HUES48 (cell line): ENCODE data around the gene FFAR4.

Source experiments
- H3K27ac ChIP-seq: one replicate; pipeline ENCODE4 v1.7.0; 2013; ENCODE audit warnings: low read depth, low read length, inconsistent platforms
- H3K27me3 ChIP-seq: 2 replicates; pipeline ENCODE4 v1.6.1; 2013; ENCODE audit warnings: mild to moderate bottlenecking, low read length; ENCODE audit not compliant: control insufficient read depth, insufficient read depth
- H3K36me3 ChIP-seq: 2 replicates; pipeline ENCODE4 v1.6.1; 2013; ENCODE audit warnings: low read length; ENCODE audit not compliant: control insufficient read depth, insufficient read depth
- H3K4me1 ChIP-seq: 2 replicates; pipeline ENCODE4 v1.6.1; 2013; ENCODE audit warnings: mild to moderate bottlenecking, low read length; ENCODE audit not compliant: control insufficient read depth, insufficient read depth
- H3K4me3 ChIP-seq: 2 replicates; pipeline ENCODE4 v1.5.1; 2013; ENCODE audit warnings: mild to moderate bottlenecking, low read depth, low read length
- H3K9ac ChIP-seq: 2 replicates; pipeline ENCODE4 v1.6.1; 2013; ENCODE audit warnings: mild to moderate bottlenecking, low read depth, low read length, moderate library complexity
- H3K9me3 ChIP-seq: 2 replicates; pipeline ENCODE4 v1.6.1; 2013; ENCODE audit warnings: low read length; ENCODE audit not compliant: control insufficient read depth, insufficient read depth

Gene FFAR4

GRCh38 chr10:93600446-93601145, 34.1 kb downstream of the FFAR4 start:
- Histone ChIP-seq H3K36me3 (no peaks in the 10 kb centered on the region), H3K27ac (no peak overlapping the region), H3K27me3 (peaks cover 72% of the 10 kb centered on the region), H3K9ac (no peak overlapping the region), H3K4me3 (peak overlapping the region; percentile 61; the same call in 1 of the 2 replicates), H3K9me3 (no peaks in the 10 kb centered on the region), H3K4me1 (peaks cover 8% of the 10 kb centered on the region)

GRCh38 chr10:93601146-93601773, 34.8 kb downstream of the FFAR4 start, which contains the start of gene RBP4:
Gene RBP4, minus strand, starts transcription at chr10:93601235. Its CDS starts 207 bp downstream, at chr10:93601028.
- Histone ChIP-seq H3K9ac (no peak within 1 kb of the TSS), H3K36me3 (no peaks in the 10 kb centered on the region), H3K27ac (no peak within 1 kb of the TSS), H3K4me3 (peak within 1 kb of the TSS; percentile 61), H3K4me1 (peaks cover 8% of the 10 kb centered on the region), H3K27me3 (peaks cover 72% of the 10 kb centered on the region), H3K9me3 (no peaks in the 10 kb centered on the region)

- Histone ChIP-seq H3K36me3 (no peaks in the 10 kb centered on the region), H3K4me3 (peak overlapping the region; percentile 61), H3K9me3 (no peaks in the 10 kb centered on the region), H3K27ac (no peak overlapping the region), H3K27me3 (peaks cover 72% of the 10 kb centered on the region), H3K9ac (no peak overlapping the region), H3K4me1 (peaks cover 8% of the 10 kb centered on the region)
These were observed 35.3 kb downstream of the FFAR4 start for GRCh38 chr10:93601774-93602162.

- Histone ChIP-seq H3K9me3 (no peaks in the 10 kb centered on the region), H3K27me3 (peaks cover 67% of the 10 kb centered on the region), H3K9ac (no peak overlapping the region), H3K27ac (no peak overlapping the region), H3K4me1 (peaks cover 8% of the 10 kb centered on the region), H3K36me3 (no peaks in the 10 kb centered on the region), H3K4me3 (no peak overlapping the region)
These were observed 36.6 kb downstream of the FFAR4 start for GRCh38 chr10:93603023-93603422.

GRCh38 chr10:93604146-93604545, 37.7 kb downstream of the FFAR4 start:
- H3K27ac ChIP-seq: no peak overlapping the region
- no peak overlapping the region for H3K9ac ChIP-seq
- H3K4me3 ChIP-seq: no peak overlapping the region
- H3K36me3 ChIP-seq: no peaks in the 10 kb centered on the region
- H3K9me3 ChIP-seq: no peaks in the 10 kb centered on the region
- peaks cover 59% of the 10 kb centered on the region for H3K27me3 ChIP-seq
- peaks cover 8% of the 10 kb centered on the region for H3K4me1 ChIP-seq

GRCh38 chr10:93608421-93608820, 42.0 kb downstream of the FFAR4 start:
- Histone ChIP-seq H3K27me3 (peaks cover 16% of the 10 kb centered on the region), H3K9me3 (no peaks in the 10 kb centered on the region), H3K4me1 (no peaks in the 10 kb centered on the region), H3K27ac (no peak overlapping the region), H3K4me3 (no peak overlapping the region), H3K9ac (no peak overlapping the region), H3K36me3 (no peaks in the 10 kb centered on the region)

- Histone ChIP-seq H3K9ac (no peak within 1 kb of the TSS), H3K36me3 (no peaks in the 10 kb centered on the region), H3K4me3 (no peak within 1 kb of the TSS), H3K4me1 (0 out of 2 replicates have a peak, but pooled peaks cover 3% of the 10 kb centered on the region), H3K27me3 (no peaks in the 10 kb centered on the region), H3K9me3 (no peaks in the 10 kb centered on the region), H3K27ac (no peak within 1 kb of the TSS)
These were observed 45.8 kb downstream of the FFAR4 start, which contains the start of gene PDE6C for GRCh38 chr10:93612311-93612710. Gene PDE6C, plus strand, starts transcription at chr10:93612537. Its CDS starts 189 bp downstream, at chr10:93612726.

GRCh38 chr10:93613126-93613525, 46.7 kb downstream of the FFAR4 start:
- Histone ChIP-seq H3K4me3 (no peak overlapping the region), H3K4me1 (0 out of 2 replicates have a peak, but pooled peaks cover 4% of the 10 kb centered on the region), H3K27ac (no peak overlapping the region)

GRCh38 chr10:93614101-93614825, 47.8 kb downstream of the FFAR4 start:
- Histone ChIP-seq H3K4me1 (0 out of 2 replicates have a peak, but pooled peaks cover 4% of the 10 kb centered on the region), H3K27ac (no peak overlapping the region), H3K36me3 (no peaks in the 10 kb centered on the region), H3K27me3 (no peaks in the 10 kb centered on the region), H3K9me3 (no peaks in the 10 kb centered on the region), H3K4me3 (no peak overlapping the region), H3K9ac (no peak overlapping the region)

More at GRCh38 chr10:93613126-93613525, 46.7 kb downstream of the FFAR4 start:
- no peak overlapping the region for H3K9ac ChIP-seq
- no peaks in the 10 kb centered on the region for H3K27me3 ChIP-seq
- no peaks in the 10 kb centered on the region for H3K36me3 ChIP-seq
- no peaks in the 10 kb centered on the region for H3K9me3 ChIP-seq

- no peaks in the 10 kb centered on the region for H3K36me3 ChIP-seq
- H3K27ac ChIP-seq: no peak overlapping the region
- no peaks in the 10 kb centered on the region for H3K27me3 ChIP-seq
- no peak overlapping the region for H3K4me3 ChIP-seq
- no peaks in the 10 kb centered on the region for H3K9me3 ChIP-seq
- 0 out of 2 replicates have a peak, but pooled peaks cover 4% of the 10 kb centered on the region for H3K4me1 ChIP-seq
- H3K9ac ChIP-seq: no peak overlapping the region
These were observed 49.2 kb downstream of the FFAR4 start for GRCh38 chr10:93615576-93616235.
